ENCODE measurements around the gene EGFR.

DNA sequence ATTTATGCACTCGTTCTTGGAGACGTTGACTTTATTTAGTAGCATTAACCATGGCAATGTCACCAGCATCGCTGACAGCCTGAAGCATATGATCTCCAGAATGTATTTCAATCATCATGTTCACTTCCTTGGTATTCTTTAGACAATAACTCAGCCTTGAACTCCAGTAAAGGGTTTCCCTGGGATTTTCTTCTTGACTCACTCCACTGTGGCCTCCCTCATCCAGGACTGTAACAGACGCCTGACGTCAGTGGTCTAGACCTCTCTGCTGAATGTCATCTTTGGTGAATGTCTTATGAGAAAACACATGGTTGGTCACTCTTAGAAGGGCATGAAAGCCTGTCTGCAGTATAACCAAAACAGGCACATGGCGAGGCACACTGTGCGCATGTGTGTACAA, 64.4 kb downstream of the EGFR start:
- TF ChIP-seq ISL1 (CRISPR knock-in tag; IDR thresholded peaks at IDR 0.05) = no peak
- TF ChIP-seq, protein P1, sequence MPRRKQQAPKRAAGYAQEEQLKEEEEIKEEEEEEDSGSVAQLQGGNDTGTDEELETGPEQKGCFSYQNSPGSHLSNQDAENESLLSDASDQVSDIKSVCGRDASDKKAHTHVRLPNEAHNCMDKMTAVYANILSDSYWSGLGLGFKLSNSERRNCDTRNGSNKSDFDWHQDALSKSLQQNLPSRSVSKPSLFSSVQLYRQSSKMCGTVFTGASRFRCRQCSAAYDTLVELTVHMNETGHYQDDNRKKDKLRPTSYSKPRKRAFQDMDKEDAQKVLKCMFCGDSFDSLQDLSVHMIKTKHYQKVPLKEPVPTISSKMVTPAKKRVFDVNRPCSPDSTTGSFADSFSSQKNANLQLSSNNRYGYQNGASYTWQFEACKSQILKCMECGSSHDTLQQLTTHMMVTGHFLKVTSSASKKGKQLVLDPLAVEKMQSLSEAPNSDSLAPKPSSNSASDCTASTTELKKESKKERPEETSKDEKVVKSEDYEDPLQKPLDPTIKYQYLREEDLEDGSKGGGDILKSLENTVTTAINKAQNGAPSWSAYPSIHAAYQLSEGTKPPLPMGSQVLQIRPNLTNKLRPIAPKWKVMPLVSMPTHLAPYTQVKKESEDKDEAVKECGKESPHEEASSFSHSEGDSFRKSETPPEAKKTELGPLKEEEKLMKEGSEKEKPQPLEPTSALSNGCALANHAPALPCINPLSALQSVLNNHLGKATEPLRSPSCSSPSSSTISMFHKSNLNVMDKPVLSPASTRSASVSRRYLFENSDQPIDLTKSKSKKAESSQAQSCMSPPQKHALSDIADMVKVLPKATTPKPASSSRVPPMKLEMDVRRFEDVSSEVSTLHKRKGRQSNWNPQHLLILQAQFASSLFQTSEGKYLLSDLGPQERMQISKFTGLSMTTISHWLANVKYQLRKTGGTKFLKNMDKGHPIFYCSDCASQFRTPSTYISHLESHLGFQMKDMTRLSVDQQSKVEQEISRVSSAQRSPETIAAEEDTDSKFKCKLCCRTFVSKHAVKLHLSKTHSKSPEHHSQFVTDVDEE (CRISPR knock-in tag; IDR thresholded peaks at IDR 0.05) = no peak
- no peak for TF ChIP-seq OSR1 (CRISPR knock-in tag; IDR thresholded peaks at IDR 0.05)
- TF ChIP-seq ARNTL (CRISPR knock-in tag; IDR thresholded peaks at IDR 0.05; ENCODE audit: borderline replicate concordance, low read depth) = no peak

Data from SK-N-SH treated with all-trans-retinoic acid at 6 μM for 48 hours (cell line).